Measurements from ENCODE around the gene SLC17A9. TPM values are rescaled to one million over a fixed set of nuclear protein-coding genes. Genes with fewer than 3 reads are reported as not detected.
"Not testable (repeated sequence)": the region's sequence is repeated elsewhere in the genome, so short reads cannot be mapped to it uniquely, and the experiment has no call there.

Gene SLC17A9
- total RNA-seq, 1 donor from 2014 or later: 19.5 TPM

DNA sequence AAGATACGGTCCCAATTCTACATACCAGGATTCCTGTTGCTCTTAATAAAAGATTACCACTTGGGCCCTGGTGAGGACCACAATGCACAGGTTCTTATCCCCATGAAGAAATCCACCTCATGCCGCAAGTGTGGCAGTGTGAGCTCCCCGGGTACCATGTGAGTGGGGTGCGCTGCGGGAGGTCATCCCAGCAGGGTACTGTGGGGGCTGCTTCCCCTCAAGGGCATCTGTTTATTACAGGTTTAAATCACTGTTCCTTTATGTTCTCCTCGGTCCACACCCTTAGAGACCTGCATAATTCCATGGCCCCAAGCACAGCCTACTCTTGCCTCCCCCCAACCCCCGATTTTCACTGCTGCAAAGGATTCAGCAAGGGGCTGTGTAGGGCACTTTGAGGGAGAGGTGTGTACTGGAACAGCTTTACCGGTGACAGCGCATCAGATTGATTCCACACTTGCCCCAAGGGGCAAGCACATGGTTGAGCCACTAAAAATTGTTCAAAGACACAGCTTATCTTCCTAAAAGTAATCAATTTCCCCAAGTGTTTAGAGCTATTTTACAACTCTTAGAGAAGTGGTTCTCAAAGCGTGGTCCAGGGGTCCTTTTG lies 32.4 kb upstream of the SLC17A9 start:
- no peak for DNase-seq (ENCODE audit: low read depth)
- TF ChIP-seq, protein P1, sequence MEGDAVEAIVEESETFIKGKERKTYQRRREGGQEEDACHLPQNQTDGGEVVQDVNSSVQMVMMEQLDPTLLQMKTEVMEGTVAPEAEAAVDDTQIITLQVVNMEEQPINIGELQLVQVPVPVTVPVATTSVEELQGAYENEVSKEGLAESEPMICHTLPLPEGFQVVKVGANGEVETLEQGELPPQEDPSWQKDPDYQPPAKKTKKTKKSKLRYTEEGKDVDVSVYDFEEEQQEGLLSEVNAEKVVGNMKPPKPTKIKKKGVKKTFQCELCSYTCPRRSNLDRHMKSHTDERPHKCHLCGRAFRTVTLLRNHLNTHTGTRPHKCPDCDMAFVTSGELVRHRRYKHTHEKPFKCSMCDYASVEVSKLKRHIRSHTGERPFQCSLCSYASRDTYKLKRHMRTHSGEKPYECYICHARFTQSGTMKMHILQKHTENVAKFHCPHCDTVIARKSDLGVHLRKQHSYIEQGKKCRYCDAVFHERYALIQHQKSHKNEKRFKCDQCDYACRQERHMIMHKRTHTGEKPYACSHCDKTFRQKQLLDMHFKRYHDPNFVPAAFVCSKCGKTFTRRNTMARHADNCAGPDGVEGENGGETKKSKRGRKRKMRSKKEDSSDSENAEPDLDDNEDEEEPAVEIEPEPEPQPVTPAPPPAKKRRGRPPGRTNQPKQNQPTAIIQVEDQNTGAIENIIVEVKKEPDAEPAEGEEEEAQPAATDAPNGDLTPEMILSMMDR (conservative IDR thresholded peaks at IDR 0.05; ENCODE audit: low read depth, low read length): no peak
- H3K4me3 ChIP-seq (ENCODE audit: low read depth, low read length): no peak overlapping the region

DNA sequence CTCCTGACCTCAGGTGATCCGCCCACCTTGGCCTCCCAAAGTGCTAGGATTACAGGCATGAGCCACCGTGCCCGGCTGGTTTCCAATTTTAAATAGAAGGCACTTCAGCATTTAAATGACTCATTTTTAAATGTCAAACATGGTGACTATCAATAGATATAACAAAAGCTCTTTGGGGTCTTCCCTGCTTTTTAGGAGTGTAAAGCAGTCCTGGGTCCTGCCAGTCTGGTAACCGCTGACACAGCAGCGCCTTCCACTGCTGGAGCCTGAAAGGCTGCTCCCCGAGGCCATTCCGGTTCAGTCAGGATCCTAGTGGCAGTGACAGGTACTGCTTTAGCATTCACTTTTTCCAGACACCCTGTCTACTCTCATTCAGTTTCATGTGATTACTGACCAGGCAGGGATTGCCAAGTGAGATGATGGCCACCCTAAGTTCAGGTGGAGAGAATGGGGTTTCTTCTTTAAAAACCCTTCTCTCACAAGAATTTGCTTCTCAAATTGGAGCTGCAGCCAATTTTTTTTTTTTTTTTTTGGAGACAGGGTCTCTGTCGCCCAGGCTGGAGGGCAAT lies 31.3 kb upstream of the SLC17A9 start:
- no peak for DNase-seq (ENCODE audit: low read depth)
- TF ChIP-seq, protein P1 (conservative IDR thresholded peaks at IDR 0.05; ENCODE audit: low read depth, low read length): peak; percentile 72
- H3K4me3 ChIP-seq (ENCODE audit: low read depth, low read length): no peak overlapping the region

DNA sequence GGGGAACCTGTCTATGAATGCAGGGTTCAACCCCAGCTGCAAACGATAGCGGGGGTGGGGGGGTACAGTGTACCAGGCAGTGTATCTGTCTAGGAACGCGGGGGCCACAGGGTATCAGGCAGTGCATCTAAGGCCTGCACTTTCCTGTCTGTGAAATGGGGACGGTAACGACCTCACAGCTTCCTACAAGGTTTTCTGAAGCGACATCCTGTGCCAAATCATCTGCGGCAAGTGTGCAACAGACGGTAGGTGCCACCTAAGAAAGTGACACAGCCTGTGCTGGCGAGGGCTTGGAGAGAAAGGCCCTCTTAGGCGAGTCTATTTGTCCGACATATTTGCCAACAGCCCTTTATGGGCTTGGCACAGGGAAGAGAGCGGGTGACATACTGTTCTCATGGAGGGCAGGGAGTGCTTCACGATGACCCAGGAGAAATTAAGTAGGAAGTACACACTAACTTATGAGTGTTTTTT lies 30.0 kb upstream of the SLC17A9 start:
- H3K4me3 ChIP-seq (ENCODE audit: low read depth, low read length): no peak overlapping the region
- no peak for DNase-seq (ENCODE audit: low read depth)
- TF ChIP-seq, protein P1 (conservative IDR thresholded peaks at IDR 0.05; ENCODE audit: low read depth, low read length): no peak

DNA sequence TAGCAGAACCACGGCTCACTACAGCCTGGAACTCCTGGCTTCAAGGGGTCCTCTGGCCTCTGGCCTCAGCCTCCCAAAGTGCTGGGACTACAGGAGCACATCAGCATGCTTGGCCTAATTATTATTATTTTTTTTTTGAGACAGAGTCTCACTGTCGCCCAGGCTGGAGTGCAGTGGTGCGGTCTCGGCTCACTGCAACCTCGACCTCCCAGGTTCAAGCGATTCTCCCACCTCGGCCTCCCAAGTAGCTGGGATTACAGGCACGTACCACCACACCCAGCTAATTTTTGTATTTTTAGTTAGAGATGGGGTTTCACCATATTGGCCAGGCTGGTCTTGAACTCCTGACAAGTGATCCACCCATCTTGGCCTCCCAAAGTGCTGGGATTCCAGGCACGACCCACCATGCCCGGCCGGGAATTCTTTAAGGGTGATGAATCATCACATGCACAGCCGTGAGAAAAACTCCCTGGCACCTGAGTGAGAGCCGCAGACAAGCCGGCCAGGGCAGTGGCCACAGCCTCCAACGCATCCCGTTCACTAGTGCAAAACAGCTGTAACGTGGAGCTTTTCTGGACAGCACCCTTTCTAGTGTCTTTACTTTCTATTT lies 29.3 kb upstream of the SLC17A9 start:
- not testable (repeated sequence) for H3K4me3 ChIP-seq (ENCODE audit: low read depth, low read length); DNase-seq (ENCODE audit: low read depth)

DNA sequence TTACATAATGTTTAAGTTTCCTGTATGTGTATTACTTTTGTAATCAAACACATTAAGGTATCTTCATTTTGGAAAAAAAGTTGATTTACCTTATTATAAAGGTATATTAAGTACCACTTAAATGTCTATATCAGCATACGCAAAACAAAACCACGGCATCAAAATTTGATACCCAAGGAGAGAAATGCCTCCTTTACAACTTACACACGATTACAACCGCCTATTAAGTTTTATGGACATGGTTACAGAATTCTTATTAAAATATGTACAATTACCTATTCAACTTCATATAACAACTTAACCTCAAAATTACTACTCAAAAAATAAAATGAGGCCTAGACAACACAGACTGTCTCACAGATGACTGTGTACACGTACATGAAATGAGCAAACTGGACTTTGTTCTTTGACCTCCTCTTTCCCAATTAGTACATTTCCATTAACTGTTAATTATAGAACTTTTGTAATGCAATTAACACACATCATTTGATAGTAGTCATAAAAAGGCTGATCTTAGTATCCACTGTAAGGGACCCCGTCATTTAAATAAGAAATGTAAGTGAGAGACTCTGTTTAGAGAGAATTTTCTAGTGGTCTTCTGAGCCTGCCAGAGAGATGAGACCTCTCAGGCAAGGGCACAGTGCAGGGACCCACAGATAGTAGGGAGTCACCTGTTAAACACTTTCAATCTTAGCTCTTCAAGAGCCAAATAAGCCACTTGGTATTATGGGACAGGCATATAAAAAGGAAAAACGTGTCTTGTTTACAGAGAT lies 28.7 kb upstream of the SLC17A9 start:
- DNase-seq (ENCODE audit: low read depth): no peak
- H3K4me3 ChIP-seq (ENCODE audit: low read depth, low read length): peak overlapping the region; percentile 92
- TF ChIP-seq, protein P1 (conservative IDR thresholded peaks at IDR 0.05; ENCODE audit: low read depth, low read length): no peak

DNA sequence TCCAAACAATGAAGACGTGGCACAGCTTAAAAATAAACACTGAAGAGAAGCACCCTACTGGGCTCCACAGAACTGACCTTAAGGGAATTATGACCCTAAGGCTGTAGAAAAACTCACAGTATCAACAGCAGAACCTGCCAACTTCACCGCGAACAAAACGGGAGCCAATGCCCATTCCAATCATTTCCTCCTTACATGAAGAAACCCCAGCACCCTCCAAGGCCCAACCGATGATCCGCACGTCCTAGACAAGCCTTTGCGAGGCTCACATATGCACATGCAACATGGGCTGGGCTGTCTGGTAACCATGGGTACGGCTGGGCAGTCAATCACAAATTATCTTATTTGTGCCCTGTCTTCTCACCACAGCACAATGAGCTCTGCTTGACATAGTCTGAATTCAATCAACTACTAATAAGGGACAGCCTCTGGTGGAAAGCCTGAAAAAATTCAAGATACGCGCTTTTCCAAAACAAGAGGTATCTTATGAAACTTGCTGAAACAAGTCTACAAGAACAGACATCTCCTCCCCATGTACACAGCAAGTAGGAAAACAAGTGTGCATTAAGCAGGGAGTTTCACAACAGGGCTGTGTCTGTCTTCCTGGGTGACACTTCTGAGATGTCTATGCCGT lies 27.9 kb upstream of the SLC17A9 start:
- TF ChIP-seq, protein P1 (conservative IDR thresholded peaks at IDR 0.05; ENCODE audit: low read depth, low read length): no peak
- H3K4me3 ChIP-seq (ENCODE audit: low read depth, low read length): peak overlapping the region; percentile 92
- DNase-seq (ENCODE audit: low read depth): no peak

DNA sequence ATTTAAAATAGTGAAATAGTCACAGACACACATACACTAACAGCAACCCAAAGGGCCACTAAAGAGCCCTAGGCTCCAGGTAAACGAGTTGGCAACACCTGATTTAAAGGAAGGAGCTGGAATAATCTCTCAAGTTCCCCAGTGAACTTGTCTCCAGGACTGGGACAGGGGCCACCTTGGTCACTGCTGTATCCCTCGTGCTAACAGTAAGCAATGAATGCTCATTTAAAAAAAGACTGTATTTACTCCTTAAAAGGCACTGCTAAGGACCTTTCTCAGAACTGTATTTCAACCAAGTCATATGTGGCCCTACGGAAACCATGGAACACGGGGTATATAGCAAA lies 27.5 kb upstream of the SLC17A9 start:
- TF ChIP-seq, protein P1 (conservative IDR thresholded peaks at IDR 0.05; ENCODE audit: low read depth, low read length): no peak
- DNase-seq (ENCODE audit: low read depth): no peak
- peak overlapping the region; percentile 92 for H3K4me3 ChIP-seq (ENCODE audit: low read depth, low read length)

Data from epithelial cell of proximal tubule (primary cell).